Cardiac fibroblast (primary cell): Measurements from ENCODE around the gene FANCD2.
"Not testable (repeated sequence)": the region's sequence is repeated elsewhere in the genome, so short reads cannot be mapped to it uniquely, and the experiment has no call there.

ENCODE experiments used
- DNase-seq, 2 donors: peaks; one replicate each; pipeline versions ENCODE4 v3.0.0 to v3.0.0-alpha.2; 2010; ENCODE audit warnings: low read depth in 2 of 2
- H3K4me3 ChIP-seq, 2 donors: replicated peaks in 1 of 2; 1 replicate in 1 of 2; 2 replicates in 1 of 2; pipeline ENCODE4 v1.5.1; 2011; ENCODE audit warnings: low read depth in 2 of 2, low read length in 2 of 2, mild to moderate bottlenecking in 2 of 2, moderate library complexity in 1 of 2
- CTCF ChIP-seq: IDR thresholded peaks from one replicate; pipeline ENCODE4 v1.5.1; 2011; ENCODE audit warnings: low read depth, mild to moderate bottlenecking, low read length, inconsistent platforms

Gene FANCD2

DNA sequence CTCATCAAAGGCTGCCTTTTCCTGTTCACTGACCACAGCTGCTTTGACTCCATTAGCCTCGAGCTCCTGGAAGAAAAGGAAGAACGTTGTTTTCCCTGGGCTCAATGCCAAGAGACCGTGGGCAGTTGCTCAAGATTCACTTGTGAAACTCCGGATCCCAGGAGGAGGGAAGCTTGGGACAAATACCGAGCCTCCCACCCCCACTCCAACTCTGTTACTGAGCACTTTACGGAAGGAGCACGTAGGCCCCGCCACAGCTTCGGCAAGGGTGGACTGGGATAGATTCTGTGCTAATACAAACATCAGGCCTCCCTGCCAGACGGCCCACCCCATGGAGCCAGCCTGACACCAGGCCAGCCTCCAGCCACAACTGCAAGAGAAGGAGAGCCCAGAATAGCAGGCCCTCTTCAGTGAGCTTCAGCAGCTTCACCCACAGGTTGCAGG is 10.8 kb upstream of the FANCD2 start:
- no peak for TF ChIP-seq CTCF
- H3K4me3 ChIP-seq = peak overlapping the region in 1 of 2 donors; percentile 7
- peak; percentile 98 to 99 for DNase-seq

GRCh38 chr3:10017636-10018292 is 8.5 kb upstream of the FANCD2 start:
- no peak for TF ChIP-seq CTCF
- H3K4me3 ChIP-seq = no peak overlapping the region
- peak; percentile 27 to 76 for DNase-seq

GRCh38 chr3:10018806-10019205 is 7.4 kb upstream of the FANCD2 start:
- DNase-seq, H3K4me3 ChIP-seq: not testable (repeated sequence)

DNA sequence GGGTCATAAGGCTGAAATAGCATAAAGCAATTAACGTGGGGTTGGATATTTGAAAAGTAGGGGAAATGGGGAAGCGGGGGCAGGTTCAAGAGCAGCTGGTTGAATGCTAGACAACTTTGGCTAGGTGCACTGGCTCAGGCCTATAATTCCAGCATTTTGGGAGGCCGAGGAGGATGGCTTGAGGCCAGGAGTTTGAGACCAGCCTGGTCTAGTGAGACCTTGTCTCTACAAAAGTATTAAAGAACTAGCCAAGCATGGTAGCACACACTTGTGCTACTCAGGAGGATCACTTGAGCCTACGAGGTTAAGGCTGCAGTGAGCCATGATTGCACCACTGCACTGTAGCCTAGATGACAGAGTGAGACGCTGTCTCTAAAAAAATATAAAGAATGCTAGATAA is 6.9 kb upstream of the FANCD2 start:
- no peak for TF ChIP-seq CTCF
- DNase-seq = no peak
- H3K4me3 ChIP-seq = no peak overlapping the region

DNA sequence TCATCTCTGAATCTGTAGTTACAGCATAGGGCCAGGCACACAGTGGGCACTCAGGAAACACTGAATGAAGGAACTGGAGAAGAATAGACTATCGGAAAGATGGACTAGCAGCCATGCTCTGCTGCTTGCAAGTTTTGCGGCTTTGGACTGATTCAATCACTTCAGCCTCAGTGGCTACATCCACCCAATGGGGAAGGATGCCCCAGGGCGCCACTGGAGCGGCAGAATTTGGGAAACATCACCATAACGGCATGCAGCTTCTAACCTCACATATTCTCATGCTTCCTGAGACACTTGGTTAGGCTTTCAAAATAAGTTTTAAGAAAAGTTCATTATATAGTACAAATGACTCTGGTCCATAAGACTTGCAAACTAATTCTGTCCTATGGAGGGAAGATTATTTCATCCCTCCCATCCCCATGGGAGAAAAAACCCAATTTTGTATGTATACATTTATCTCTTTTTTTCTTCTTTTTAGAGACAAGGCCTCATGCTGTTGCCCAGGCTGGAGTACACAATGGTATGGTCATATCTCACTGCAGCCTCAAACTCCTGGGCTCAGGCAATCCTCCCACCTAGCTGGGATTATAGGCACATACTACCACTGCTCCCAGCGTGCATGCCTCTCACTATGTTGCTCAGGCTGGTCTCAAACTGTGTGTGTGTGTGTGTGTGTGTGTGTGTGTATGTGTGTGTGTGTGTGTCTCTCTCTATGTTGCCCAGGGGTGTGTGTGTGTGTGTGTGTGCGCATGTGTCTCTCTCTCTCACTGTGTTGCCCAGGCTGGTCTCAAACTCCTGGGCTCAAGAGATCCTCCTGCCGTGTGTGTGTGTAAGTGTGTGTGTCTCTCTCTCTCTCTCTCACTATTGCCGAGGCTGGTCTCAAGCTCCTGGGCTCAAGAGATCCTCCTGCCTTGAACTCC is 4.1 kb upstream of the FANCD2 start:
- DNase-seq = no peak
- H3K4me3 ChIP-seq = no peak overlapping the region
- TF ChIP-seq CTCF = no peak

GRCh38 chr3:10023587-10024310 is 2.5 kb upstream of the FANCD2 start:
- TF ChIP-seq CTCF = no peak
- DNase-seq = peak; percentile 84 to 87
- H3K4me3 ChIP-seq = peak overlapping the region in 1 of 2 donors; percentile 9
